ENCODE measurements around the gene CHID1.

The CHID1 gene

DNA sequence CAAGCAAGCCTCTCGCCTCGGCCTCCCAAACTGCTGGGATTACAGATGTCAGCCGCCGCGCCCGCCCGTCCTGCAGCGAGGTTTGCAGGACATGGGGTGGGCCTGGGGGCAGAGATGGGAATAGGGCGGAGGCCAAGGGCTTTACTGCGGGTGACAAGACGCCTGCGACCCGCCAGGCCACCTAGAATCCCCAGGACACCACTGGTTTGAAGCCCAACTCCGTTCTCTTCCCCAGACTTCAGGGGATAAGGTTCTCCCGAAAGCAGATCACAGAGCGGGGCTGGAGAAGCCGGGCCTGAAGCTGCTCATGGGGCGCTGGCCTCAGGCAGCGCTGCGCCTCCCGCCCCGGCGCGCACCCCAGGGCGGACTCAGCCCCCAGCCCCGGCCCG lies 68.6 kb downstream of the CHID1 start:
- in situ Hi-C loops (cut with MboI; ENCODE audit: low sequenced_read_pairs, unreplicated experiment) = loop anchor here (10.0 kb wide), 1 partner anchor 213 kb away; no protein-coding TSS in a partner anchor
- TF ChIP-seq, protein P1, sequence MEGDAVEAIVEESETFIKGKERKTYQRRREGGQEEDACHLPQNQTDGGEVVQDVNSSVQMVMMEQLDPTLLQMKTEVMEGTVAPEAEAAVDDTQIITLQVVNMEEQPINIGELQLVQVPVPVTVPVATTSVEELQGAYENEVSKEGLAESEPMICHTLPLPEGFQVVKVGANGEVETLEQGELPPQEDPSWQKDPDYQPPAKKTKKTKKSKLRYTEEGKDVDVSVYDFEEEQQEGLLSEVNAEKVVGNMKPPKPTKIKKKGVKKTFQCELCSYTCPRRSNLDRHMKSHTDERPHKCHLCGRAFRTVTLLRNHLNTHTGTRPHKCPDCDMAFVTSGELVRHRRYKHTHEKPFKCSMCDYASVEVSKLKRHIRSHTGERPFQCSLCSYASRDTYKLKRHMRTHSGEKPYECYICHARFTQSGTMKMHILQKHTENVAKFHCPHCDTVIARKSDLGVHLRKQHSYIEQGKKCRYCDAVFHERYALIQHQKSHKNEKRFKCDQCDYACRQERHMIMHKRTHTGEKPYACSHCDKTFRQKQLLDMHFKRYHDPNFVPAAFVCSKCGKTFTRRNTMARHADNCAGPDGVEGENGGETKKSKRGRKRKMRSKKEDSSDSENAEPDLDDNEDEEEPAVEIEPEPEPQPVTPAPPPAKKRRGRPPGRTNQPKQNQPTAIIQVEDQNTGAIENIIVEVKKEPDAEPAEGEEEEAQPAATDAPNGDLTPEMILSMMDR (IDR thresholded peaks at IDR 0.05; ENCODE audit: borderline replicate concordance, control extremely low read depth, extremely low read depth, insufficient read depth, missing control alignments) = no peak
- no peak for DNase-seq (ENCODE audit: low spot score)

DNA sequence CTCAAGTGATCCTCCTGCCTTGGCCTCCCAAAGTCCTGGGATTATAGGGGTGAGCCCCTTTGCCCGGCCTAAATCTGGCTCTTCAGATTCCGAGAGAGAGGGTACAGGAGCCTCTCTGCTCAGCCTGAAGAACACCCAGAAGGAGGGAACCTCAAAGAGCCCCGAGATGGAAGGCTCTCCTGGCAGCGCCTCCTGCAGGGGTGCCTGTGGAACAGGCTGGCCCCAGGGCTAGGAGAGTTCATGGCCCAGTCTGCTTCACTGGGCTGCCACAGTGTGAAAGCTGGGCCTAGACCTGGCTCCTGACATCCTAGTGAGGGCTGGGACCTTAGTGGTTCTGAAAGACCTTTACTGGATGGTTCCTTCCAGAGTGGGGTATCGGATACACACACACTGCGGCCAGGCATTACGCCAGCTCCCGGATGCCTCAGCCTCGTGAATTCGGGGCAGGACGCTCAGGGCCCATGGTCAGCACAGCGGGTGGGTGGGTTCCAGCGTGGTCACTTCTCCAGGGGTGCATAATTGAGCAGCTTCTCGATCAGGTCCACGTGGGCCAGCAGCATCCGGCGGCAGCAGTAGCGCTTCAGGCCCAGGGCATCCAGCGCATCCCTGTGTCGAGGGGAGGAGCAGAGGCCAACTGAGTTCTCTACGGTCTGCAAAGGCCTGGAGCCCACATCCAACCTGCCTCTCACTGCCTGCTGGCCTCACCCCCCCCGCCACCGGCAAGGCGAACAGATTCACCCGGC lies 70.6 kb downstream of the CHID1 start:
- TF ChIP-seq, protein P1 (IDR thresholded peaks at IDR 0.05; ENCODE audit: borderline replicate concordance, control extremely low read depth, extremely low read depth, insufficient read depth, missing control alignments) = peak; percentile 33
- no peak for DNase-seq (ENCODE audit: low spot score)
- in situ Hi-C loops (cut with MboI; ENCODE audit: low sequenced_read_pairs, unreplicated experiment) = loop anchor here (10.0 kb wide), 1 partner anchor 215 kb away; no protein-coding TSS in a partner anchor

DNA sequence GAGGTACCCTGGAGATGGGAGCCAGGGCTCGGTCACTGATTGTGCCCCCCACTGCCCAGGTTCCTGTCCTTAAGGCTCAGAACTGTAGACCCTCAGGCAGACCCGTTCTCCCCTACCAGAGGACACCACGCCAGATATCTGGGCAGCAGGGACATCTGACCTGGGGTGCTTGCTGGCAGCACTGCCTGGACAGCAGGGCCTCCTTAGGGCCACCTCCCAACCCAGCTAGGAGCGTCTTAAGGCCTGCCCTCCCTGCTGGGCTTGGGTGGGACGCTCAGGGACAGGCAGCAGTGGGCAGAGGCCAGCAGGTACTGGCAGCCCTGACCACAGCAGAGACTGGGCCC lies 71.4 kb downstream of the CHID1 start:
- in situ Hi-C loops (cut with MboI; ENCODE audit: low sequenced_read_pairs, unreplicated experiment) = no loop called here
- no peak for DNase-seq (ENCODE audit: low spot score)
- TF ChIP-seq, protein P1 (IDR thresholded peaks at IDR 0.05; ENCODE audit: borderline replicate concordance, control extremely low read depth, extremely low read depth, insufficient read depth, missing control alignments) = no peak

GRCh38 chr11:838441-839279 lies 72.0 kb downstream of the CHID1 start:
- DNase-seq (ENCODE audit: low spot score) = no peak
- in situ Hi-C loops (cut with MboI; ENCODE audit: low sequenced_read_pairs, unreplicated experiment) = no loop called here
- TF ChIP-seq, protein P1 (IDR thresholded peaks at IDR 0.05; ENCODE audit: borderline replicate concordance, control extremely low read depth, extremely low read depth, insufficient read depth, missing control alignments) = no peak

- in situ Hi-C loops (cut with MboI; ENCODE audit: low sequenced_read_pairs, unreplicated experiment) = no loop called here
- TF ChIP-seq, protein P1 (IDR thresholded peaks at IDR 0.05; ENCODE audit: borderline replicate concordance, control extremely low read depth, extremely low read depth, insufficient read depth, missing control alignments) = no peak
- no peak for DNase-seq (ENCODE audit: low spot score)
Observed at GRCh38 chr11:837990-838307, 72.7 kb downstream of the CHID1 start.

- no peak for DNase-seq (ENCODE audit: low spot score)
- in situ Hi-C loops (cut with MboI; ENCODE audit: low sequenced_read_pairs, unreplicated experiment) = no loop called here
- TF ChIP-seq, protein P1 (IDR thresholded peaks at IDR 0.05; ENCODE audit: borderline replicate concordance, control extremely low read depth, extremely low read depth, insufficient read depth, missing control alignments) = no peak
Observed at GRCh38 chr11:837189-837989, 73.2 kb downstream of the CHID1 start.

All from GM13976 (cell line).